Measurements from ENCODE around the gene AMZ1.

DNA sequence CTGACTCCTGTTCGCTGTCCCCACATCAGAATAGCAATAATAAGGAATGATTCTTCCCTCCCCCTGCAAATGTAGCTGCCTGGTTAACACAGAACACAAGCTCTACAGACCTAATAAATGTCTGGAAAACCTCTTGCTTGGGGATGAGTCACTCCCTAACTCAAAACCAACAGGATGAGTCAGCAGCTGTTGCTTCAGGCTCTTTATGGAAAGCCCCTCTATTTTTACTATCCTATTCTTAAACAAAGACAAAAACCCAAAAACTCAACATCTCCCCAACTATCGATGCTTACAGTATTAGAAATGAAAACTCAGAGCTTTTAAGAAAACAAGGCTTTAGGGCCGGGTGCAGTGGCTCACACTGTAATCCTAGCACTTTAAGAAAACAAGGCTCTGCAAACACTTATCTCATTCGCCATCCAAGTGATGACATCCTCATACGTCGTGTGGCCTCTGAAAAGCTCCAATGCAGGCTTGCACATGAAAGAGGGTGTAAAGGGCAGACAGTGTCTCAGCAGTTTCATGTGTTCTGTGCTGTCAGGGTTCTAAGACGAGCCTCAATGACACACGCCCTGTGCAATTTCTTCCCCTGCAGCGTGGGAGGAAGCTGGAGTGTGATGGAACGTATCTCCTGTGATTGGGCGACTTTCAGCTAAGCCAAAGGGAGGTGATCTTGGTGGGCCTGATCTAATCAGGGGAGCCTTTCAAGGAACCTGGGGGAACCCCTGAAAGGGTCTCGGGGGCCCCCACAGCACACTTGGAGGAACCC lies 70.1 kb downstream of the AMZ1 start:
- TF ChIP-seq POLR2A (IDR thresholded peaks at IDR 0.05) (no peak), EP300 (IDR thresholded peaks at IDR 0.05) (peak in 1 of 2 donors; percentile 49), CTCF (IDR thresholded peaks at IDR 0.05) (no peak)
